Osteoblast (primary cell): ENCODE results near the gene TUB. TPM values are rescaled to one million over a fixed set of nuclear protein-coding genes. Genes with fewer than 3 reads are reported as not detected.
A peak's percentile ranks its signal among the peaks of the same experiment; 100 is the strongest.

ENCODE experiments used
- DNase-seq: peaks from one replicate; pipeline ENCODE4 v3.0.0; 2011; ENCODE audit warnings: low spot score, mixed read lengths; ENCODE audit not compliant: insufficient read length; ENCODE audit errors: missing footprints
- H2AFZ ChIP-seq: 2 replicates; pipeline ENCODE4 v1.6.0; 2011; ENCODE audit warnings: mild to moderate bottlenecking, low read length
- H3K27ac ChIP-seq: 2 replicates; pipeline ENCODE4 v1.5.1; 2011; ENCODE audit warnings: mild to moderate bottlenecking, low read depth, low read length, moderate library complexity
- H3K27me3 ChIP-seq: 2 replicates; pipeline ENCODE4 v1.6.0; 2012; ENCODE audit warnings: mild to moderate bottlenecking, control low read depth, inconsistent platforms, low read length, moderate library complexity; ENCODE audit not compliant: insufficient read depth
- H3K36me3 ChIP-seq: 2 replicates; pipeline ENCODE4 v1.5.1; 2011; ENCODE audit warnings: mild to moderate bottlenecking, low read length, control low read depth, moderate library complexity; ENCODE audit not compliant: insufficient read depth
- H3K4me1 ChIP-seq: 2 replicates; pipeline ENCODE4 v1.5.1; 2011; ENCODE audit warnings: mild to moderate bottlenecking, low read length, control low read depth, moderate library complexity; ENCODE audit not compliant: insufficient read depth
- H3K4me2 ChIP-seq: 2 replicates; pipeline ENCODE4 v1.6.0; 2011; ENCODE audit warnings: mild to moderate bottlenecking, low read length; ENCODE audit not compliant: insufficient read depth
- H3K4me3 ChIP-seq: fragments of 200-600 bp; sonication (generic); 3 replicates; pipeline ENCODE4 v1.5.1; 2012; ENCODE audit warnings: mild to moderate bottlenecking, low read length, inconsistent platforms; ENCODE audit not compliant: insufficient read depth
- H3K79me2 ChIP-seq: 2 replicates; pipeline ENCODE4 v1.6.0; 2012; ENCODE audit warnings: mild to moderate bottlenecking, low read length, control low read depth, inconsistent platforms; ENCODE audit not compliant: insufficient read depth
- H3K9me3 ChIP-seq: 2 replicates; pipeline ENCODE4 v1.5.1; 2011; ENCODE audit warnings: low read depth, low read length, control low read depth
- H4K20me1 ChIP-seq: 2 replicates; pipeline ENCODE4 v1.6.0; 2012; ENCODE audit warnings: mild to moderate bottlenecking, low read length, control low read depth; ENCODE audit not compliant: insufficient read depth
- total RNA-seq: library from RNA; depleted of rRNA; stranded (reverse); fragments of >200 nt; gene quantifications from 2 replicates; pipeline ENCODE4 v1.2.3, GENCODE V29; 2012
- TF ChIP-seq, protein P1 (sequence below): IDR thresholded peaks from 2 replicates; pipeline ENCODE4 v1.5.1; 2011; ENCODE audit warnings: mild to moderate bottlenecking, low read depth, low read length, moderate library complexity; ENCODE audit errors: extremely low read depth

TUB gene, protein sequence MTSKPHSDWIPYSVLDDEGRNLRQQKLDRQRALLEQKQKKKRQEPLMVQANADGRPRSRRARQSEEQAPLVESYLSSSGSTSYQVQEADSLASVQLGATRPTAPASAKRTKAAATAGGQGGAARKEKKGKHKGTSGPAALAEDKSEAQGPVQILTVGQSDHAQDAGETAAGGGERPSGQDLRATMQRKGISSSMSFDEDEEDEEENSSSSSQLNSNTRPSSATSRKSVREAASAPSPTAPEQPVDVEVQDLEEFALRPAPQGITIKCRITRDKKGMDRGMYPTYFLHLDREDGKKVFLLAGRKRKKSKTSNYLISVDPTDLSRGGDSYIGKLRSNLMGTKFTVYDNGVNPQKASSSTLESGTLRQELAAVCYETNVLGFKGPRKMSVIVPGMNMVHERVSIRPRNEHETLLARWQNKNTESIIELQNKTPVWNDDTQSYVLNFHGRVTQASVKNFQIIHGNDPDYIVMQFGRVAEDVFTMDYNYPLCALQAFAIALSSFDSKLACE
- 19.2 and 23.5 TPM in 2 replicates for total RNA-seq

DNA sequence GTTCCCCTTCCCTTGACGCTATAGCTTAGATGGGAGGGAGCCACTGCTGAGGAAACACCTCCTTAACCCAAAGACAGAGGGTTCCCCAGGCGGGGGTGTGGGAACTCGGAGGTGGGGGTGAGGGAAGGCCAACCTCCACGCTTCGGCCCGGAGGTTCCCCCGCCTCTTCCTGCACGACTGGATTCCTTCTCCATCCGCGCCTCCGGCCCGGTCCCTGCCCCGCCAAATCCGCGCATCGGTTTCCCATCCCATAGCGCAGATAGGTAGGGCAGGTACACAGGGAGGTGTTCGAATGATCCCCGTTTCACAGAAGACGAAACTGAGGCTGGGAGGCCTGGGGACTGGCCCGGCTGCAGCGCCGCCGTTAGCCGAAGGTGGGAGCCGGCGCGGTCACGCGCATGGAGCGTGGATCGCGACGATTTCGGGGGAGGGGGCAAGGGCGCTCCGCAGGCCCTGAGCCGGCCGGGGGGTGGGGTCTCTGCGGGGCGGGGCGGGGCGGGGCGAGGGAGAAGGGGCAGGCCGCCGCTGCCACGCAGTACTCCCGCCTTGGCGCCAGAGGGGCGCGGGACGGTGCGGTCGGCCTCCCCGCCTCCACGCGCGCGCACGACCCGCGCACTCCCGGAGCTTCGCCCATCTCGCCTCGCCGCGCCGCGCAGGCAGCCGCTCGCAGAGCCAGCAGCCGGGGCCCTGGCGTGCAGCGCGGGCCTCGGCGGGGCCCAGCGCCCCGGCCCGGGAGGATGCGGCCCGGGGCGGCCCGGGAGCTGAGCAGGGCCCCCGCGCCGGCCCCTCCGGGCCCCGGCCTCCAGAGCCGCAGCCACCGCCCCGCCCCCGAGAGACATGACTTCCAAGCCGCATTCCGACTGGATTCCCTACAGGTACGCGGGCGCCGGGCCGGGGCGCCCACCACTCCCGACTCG, at the start of gene TUB:
Gene TUB, plus strand, starts transcription at position 538 of the 917 bp plus-strand sequence. Its CDS starts 300 bp downstream, at position 838.
- Histone ChIP-seq H2AFZ (peak within 1 kb of the TSS; percentile 86), H3K4me1 (peaks cover 7% of the 10 kb centered on the region), H3K9me3 (no peaks in the 10 kb centered on the region), H4K20me1 (peaks cover 41% of the 10 kb centered on the region), H3K27ac (no peak within 1 kb of the TSS), H3K79me2 (peaks cover 44% of the 10 kb centered on the region), H3K4me3 (peak within 1 kb of the TSS; percentile 77), H3K36me3 (no peaks in the 10 kb centered on the region), H3K27me3 (no peaks in the 10 kb centered on the region), H3K4me2 (peak within 1 kb of the TSS; percentile 90)
- DNase-seq, result peak; percentile 97
- TF ChIP-seq, protein P1, sequence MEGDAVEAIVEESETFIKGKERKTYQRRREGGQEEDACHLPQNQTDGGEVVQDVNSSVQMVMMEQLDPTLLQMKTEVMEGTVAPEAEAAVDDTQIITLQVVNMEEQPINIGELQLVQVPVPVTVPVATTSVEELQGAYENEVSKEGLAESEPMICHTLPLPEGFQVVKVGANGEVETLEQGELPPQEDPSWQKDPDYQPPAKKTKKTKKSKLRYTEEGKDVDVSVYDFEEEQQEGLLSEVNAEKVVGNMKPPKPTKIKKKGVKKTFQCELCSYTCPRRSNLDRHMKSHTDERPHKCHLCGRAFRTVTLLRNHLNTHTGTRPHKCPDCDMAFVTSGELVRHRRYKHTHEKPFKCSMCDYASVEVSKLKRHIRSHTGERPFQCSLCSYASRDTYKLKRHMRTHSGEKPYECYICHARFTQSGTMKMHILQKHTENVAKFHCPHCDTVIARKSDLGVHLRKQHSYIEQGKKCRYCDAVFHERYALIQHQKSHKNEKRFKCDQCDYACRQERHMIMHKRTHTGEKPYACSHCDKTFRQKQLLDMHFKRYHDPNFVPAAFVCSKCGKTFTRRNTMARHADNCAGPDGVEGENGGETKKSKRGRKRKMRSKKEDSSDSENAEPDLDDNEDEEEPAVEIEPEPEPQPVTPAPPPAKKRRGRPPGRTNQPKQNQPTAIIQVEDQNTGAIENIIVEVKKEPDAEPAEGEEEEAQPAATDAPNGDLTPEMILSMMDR, result no peak

DNA sequence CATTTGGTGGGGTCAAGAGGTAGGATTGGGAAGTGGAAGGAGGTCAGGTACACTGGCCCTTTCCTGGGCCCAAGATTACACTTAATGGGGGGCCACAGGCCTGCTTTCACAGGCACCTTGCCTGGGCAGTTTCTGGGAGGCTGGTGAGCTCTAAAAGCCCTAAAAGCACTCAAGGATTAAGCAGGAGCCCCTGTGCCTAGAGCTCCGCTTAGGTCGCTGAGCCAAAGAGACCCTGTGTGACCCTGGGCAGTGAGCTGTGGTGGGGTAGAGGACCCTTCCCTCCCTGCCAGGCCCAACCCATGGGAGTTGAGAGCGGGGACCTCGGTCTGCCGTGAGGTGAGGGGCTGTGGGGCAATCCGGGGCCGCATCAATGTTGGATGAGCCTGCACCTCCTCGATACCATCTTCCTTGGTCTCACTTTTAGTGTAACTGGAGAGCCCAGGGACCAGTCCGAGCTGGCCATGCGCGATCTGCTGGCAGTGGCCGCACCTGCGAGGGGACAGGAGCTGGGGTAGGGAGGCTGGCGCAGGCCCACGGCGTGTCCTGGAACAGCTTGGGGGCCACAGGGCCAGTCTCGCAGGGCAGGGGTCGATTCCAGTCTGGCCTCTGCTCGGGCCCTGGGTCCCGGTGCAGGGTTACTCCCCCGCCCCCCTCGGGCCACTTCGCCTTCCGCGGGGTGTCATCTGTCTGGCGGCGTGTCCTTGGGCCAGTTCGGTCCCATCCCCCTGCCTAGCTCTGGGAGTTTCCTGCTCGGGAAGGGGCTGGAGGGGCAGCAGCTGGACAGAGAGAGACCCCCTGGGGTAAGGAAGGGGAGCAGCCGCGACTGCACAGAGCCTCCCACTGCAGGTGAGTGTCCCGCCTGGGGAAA, 49.5 kb upstream of the TUB start:
- Histone ChIP-seq H2AFZ (no peak overlapping the region), H3K27me3 (no peaks in the 10 kb centered on the region), H3K36me3 (no peaks in the 10 kb centered on the region), H4K20me1 (peaks cover 14% of the 10 kb centered on the region), H3K4me3 (no peak overlapping the region), H3K79me2 (peaks cover 6% of the 10 kb centered on the region), H3K4me2 (no peak overlapping the region), H3K9me3 (no peaks in the 10 kb centered on the region), H3K27ac (no peak overlapping the region), H3K4me1 (peaks cover 28% of the 10 kb centered on the region)
- TF ChIP-seq, protein P1, result no peak
- no peak for DNase-seq

DNA sequence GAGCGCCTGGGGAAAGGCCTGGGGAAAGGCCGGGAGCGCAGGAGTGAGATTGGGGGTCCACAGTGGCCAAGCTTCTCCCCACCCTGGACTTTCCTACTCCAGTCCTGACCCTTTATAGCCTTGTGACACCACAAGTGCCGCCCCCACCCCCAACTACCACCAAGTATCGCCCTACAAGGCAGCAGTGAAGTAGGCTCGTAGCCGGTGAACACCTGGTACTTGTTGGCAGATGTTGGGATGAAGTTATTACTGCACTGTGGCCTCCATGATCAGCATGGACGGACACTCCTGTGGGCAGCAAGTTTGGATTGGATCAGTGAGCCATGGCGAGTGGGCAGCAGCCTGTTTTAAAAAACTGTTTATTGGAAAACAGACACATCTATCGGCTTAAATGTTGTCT, 48.9 kb upstream of the TUB start:
- Histone ChIP-seq H3K27me3 (no peaks in the 10 kb centered on the region), H3K79me2 (peaks cover 6% of the 10 kb centered on the region), H3K4me3 (no peak overlapping the region), H3K4me1 (peaks cover 22% of the 10 kb centered on the region), H3K4me2 (no peak overlapping the region), H3K36me3 (no peaks in the 10 kb centered on the region), H4K20me1 (peaks cover 18% of the 10 kb centered on the region), H3K27ac (no peak overlapping the region), H3K9me3 (no peaks in the 10 kb centered on the region), H2AFZ (no peak overlapping the region)
- TF ChIP-seq, protein P1, result no peak
- DNase-seq, result no peak
